HEK293 (cell line): ENCODE results near the gene C3.

Experiments used
- KLF16 ChIP-seq: fragments of 450-650 bp; formaldehyde crosslinking; IDR thresholded peaks from 2 replicates; pipeline ENCODE4 v1.5.1; 2017; ENCODE audit warnings: missing biosample characterization, missing genetic modification characterization
- SP7 ChIP-seq: fragments of 450-650 bp; formaldehyde crosslinking; IDR thresholded peaks from 2 replicates; pipeline ENCODE4 v1.5.1; 2016; ENCODE audit warnings: missing biosample characterization, missing genetic modification characterization
- ZBTB8A ChIP-seq: fragments of 450-650 bp; formaldehyde crosslinking; IDR thresholded peaks from 2 replicates; pipeline ENCODE4 v1.5.1; 2016; ENCODE audit warnings: missing biosample characterization, missing genetic modification characterization
- ZNF366 ChIP-seq: fragments of 450-650 bp; formaldehyde crosslinking; conservative IDR thresholded peaks from 2 replicates; pipeline ENCODE4 v1.5.1; 2016; ENCODE audit warnings: missing biosample characterization, missing genetic modification characterization
- TF ChIP-seq, protein P1 (sequence below): fragments of 450-650 bp; formaldehyde crosslinking; IDR thresholded peaks from 2 replicates; pipeline ENCODE4 v1.5.1; 2016; ENCODE audit warnings: missing biosample characterization, missing genetic modification characterization
- TF ChIP-seq, protein P2 (sequence below): fragments of 450-650 bp; formaldehyde crosslinking; IDR thresholded peaks from 2 replicates; pipeline ENCODE4 v1.5.1; 2016; ENCODE audit warnings: missing biosample characterization, missing genetic modification characterization
- TF ChIP-seq, protein P3 (sequence below): fragments of 450-650 bp; formaldehyde crosslinking; IDR thresholded peaks from 2 replicates; pipeline ENCODE4 v1.5.1; 2016; ENCODE audit warnings: missing biosample characterization, missing genetic modification characterization

DNA sequence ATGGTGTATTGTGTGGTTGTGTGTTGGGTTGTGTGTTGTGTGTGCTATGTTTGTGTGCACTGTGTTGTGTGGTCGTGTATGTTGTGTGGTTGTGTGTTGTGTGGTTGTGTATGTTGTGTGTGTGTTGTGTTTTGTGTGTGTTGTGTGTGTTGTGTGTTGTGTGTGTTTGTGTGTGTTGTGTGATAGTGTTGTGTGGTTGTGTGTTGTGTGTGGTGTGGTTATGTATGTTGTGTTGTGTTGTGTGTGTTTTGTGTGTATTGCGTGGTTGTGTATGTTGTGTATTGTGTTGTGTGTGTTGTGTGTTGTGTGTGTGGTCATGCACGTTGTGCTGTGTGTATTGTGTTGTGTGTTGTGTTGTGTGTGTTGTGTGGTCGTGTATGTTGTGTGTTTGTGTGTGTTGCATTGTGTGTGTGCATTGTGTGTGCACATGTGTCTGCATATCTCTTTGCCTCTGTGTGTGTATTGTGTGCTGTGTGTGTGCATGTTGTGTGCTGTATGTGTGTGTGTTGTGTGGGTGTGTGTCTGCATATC, 2.9 kb downstream of the C3 start:
- TF ChIP-seq KLF16 (tag by site-specific recombination): no peak
- TF ChIP-seq, protein P1, sequence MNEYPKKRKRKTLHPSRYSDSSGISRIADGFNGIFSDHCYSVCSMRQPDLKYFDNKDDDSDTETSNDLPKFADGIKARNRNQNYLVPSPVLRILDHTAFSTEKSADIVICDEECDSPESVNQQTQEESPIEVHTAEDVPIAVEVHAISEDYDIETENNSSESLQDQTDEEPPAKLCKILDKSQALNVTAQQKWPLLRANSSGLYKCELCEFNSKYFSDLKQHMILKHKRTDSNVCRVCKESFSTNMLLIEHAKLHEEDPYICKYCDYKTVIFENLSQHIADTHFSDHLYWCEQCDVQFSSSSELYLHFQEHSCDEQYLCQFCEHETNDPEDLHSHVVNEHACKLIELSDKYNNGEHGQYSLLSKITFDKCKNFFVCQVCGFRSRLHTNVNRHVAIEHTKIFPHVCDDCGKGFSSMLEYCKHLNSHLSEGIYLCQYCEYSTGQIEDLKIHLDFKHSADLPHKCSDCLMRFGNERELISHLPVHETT (tag by site-specific recombination): no peak
- TF ChIP-seq, protein P2, sequence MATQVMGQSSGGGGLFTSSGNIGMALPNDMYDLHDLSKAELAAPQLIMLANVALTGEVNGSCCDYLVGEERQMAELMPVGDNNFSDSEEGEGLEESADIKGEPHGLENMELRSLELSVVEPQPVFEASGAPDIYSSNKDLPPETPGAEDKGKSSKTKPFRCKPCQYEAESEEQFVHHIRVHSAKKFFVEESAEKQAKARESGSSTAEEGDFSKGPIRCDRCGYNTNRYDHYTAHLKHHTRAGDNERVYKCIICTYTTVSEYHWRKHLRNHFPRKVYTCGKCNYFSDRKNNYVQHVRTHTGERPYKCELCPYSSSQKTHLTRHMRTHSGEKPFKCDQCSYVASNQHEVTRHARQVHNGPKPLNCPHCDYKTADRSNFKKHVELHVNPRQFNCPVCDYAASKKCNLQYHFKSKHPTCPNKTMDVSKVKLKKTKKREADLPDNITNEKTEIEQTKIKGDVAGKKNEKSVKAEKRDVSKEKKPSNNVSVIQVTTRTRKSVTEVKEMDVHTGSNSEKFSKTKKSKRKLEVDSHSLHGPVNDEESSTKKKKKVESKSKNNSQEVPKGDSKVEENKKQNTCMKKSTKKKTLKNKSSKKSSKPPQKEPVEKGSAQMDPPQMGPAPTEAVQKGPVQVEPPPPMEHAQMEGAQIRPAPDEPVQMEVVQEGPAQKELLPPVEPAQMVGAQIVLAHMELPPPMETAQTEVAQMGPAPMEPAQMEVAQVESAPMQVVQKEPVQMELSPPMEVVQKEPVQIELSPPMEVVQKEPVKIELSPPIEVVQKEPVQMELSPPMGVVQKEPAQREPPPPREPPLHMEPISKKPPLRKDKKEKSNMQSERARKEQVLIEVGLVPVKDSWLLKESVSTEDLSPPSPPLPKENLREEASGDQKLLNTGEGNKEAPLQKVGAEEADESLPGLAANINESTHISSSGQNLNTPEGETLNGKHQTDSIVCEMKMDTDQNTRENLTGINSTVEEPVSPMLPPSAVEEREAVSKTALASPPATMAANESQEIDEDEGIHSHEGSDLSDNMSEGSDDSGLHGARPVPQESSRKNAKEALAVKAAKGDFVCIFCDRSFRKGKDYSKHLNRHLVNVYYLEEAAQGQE (tag by site-specific recombination): no peak
- TF ChIP-seq SP7 (tag by site-specific recombination): no peak
- no peak for TF ChIP-seq ZBTB8A (tag by site-specific recombination)
- no peak for TF ChIP-seq ZNF366
- TF ChIP-seq, protein P3, sequence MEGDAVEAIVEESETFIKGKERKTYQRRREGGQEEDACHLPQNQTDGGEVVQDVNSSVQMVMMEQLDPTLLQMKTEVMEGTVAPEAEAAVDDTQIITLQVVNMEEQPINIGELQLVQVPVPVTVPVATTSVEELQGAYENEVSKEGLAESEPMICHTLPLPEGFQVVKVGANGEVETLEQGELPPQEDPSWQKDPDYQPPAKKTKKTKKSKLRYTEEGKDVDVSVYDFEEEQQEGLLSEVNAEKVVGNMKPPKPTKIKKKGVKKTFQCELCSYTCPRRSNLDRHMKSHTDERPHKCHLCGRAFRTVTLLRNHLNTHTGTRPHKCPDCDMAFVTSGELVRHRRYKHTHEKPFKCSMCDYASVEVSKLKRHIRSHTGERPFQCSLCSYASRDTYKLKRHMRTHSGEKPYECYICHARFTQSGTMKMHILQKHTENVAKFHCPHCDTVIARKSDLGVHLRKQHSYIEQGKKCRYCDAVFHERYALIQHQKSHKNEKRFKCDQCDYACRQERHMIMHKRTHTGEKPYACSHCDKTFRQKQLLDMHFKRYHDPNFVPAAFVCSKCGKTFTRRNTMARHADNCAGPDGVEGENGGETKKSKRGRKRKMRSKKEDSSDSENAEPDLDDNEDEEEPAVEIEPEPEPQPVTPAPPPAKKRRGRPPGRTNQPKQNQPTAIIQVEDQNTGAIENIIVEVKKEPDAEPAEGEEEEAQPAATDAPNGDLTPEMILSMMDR (tag by site-specific recombination): no peak
